Activated CD4-positive, alpha-beta T cell treated with anti-CD3 and anti-CD28 coated beads for 24 hours (primary cell): ENCODE measurements around the gene LAMC3.
"Not testable (repeated sequence)": the region's sequence is repeated elsewhere in the genome, so short reads cannot be mapped to it uniquely, and the experiment has no call there.

ENCODE experiments used
- DNase-seq, 2 donors: peaks; one replicate each; pipeline ENCODE4 v3.0.0-alpha.2; 2020; ENCODE audit warnings: low read depth in 2 of 2

LAMC3 gene

DNA sequence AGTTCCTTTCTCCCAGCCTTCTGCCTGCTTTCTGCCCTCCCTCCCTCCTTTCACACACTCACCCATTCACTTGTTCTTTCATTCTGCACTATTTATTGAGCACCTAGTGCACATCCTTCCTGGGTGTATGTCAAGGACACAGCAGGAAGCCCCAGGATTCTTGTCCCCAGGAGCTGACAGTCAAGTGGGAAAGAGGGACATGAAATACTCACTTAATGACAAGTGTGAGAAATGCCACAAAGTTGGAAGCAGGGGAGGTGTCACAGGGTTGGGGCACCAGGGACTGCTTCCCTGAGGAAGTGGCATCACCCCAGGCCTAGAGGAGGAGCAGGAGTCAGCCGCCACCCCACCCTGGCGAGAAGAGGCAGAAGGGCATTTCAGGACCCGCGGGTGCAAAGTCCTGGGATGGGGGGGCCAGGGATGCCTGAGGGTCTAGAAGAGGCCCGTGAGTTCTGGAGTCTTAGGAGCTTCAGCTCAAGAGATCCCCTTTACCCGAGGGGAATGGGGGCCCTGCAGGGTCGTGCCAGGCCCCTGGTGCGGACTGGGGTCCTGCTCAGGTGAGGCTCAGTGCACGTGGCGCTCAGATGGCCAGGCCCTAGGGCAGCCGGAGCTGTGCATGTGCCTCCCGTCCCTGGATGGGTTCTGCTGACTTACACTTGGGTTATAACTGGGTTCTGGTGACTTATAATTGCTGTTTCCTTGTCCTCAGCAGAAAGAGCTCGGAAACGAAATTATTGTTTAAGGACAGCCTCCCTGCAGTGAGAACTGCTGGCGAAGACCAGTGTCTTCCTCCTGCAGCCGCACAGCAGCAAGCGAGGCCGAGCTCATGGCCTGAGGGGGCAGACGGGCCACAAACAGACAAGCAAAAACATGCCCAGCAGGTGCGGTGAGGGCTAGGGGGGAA lies 16.9 kb upstream of the LAMC3 start:
- DNase-seq, result no peak

DNA sequence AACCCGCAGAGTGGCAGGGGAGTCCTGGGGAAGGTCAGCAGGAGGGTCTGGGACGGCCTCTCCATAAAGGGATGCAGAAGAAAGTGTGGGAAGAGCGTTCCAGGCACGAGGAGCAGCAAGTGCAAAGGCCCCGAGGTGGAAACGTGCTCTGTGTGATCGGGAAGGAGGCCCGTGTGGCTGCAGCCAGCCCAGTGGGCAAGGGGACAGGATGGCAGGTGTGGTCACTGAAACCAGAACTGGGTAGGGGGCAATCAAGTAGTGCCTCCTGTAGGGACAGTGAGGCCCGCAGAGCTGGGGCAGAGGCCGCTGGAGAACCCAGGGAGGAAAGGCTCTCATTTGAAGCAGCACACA lies 16.3 kb upstream of the LAMC3 start:
- no peak for DNase-seq

- DNase-seq, result no peak
Measured at GRCh38 chr9:130993303-130994030, 15.5 kb upstream of the LAMC3 start.

DNA sequence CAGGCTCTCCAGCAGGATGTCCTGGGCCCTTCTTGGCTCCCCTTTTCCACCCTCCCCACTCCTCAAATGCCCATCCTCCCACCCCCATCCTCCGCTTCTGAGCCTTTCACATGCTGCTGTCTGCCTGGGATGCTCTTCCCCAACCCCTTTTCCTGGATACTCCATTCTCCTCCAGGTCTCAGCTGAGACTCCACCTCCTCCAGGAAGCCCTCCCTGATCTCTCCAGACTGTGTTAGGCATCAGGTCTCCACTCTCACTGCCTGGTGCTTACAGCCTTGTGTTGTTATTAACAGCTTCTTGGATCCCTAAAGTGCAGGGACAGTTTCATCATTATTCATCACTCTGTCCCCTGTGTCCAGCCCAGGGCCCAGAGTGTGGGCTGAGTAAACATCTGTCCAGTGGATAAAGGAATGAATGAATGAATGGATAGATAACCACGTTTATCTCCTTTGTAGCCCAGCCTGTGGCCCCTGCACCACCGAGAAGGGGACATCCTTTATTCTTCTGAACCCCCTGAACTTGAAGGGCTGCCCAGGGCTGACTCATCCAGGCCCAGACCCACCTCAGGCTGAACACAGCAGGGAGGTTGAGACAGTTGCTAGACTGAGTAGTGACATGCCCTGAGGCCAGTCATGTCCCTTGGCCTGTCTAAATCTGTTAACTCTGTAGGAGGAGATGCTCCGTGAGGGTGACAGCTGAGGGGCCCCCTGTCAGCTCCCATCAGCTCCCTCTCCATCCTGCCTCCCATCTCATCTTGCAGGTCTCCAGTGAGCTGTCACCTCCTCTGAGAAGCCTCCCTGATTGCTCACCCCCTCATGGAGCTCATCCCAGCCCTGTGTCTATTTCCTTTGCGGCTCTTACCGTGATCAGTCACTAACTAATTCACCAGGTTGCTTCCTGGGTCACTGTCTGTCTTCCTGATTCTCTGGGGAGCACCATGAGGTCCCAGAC lies 14.6 kb upstream of the LAMC3 start:
- no peak for DNase-seq

- DNase-seq, result no peak
Measured at GRCh38 chr9:130995086-130996011, 13.6 kb upstream of the LAMC3 start.

DNA sequence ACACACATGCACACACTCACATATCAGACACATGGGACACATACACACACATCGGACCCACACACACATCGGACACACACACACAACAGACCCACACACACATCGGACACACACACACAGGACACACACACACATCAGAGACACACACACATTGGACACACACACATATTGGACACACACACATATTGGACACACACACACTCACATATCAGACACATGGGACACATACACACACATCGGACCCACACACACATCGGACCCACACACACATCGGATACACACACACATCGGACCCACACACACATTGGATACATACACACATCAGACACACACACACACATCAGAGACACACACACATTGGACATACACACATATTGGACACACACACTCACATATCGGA lies 12.8 kb upstream of the LAMC3 start:
- no peak for DNase-seq

- DNase-seq, result no peak
Measured at GRCh38 chr9:130996676-130997394, 12.1 kb upstream of the LAMC3 start.

- DNase-seq, result no peak
Measured at GRCh38 chr9:130997395-130997684, 11.6 kb upstream of the LAMC3 start.

DNA sequence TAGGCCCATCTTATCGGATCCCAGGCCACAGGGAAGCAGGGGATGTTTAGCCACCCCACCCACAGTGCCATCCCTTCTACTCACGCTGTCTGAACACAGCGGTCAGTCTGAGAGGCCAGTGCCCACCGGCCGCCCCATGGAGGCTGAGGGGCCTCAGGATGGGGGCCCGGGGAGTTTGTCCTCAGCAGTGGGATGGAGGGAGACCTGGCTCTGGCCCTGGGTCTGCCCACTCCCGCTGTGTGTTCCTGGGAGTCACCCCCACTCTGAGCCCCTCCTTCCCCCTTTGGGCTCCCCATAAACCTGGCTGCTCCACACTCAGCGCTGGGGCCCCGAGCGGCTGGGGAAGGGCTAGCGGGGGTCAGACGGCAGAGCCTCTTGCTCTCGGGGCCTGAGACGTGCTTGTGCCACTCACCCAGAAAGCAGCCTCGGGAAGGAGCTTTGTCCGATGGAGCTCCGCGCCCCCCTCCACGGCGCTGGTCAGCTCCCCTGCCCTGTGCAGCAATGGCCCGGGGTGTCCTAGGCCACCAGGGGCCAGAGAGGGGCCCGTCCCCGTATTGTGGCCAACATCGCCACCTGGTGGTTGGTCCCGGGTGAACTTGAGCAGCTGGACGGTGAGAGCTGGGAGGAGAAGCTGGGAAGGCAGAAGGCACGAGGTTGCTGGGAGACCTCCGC lies 10.9 kb upstream of the LAMC3 start:
- peak in 1 of 2 donors; percentile 49 for DNase-seq

- no peak for DNase-seq
Measured at GRCh38 chr9:130998597-130999244, 10.3 kb upstream of the LAMC3 start.

DNA sequence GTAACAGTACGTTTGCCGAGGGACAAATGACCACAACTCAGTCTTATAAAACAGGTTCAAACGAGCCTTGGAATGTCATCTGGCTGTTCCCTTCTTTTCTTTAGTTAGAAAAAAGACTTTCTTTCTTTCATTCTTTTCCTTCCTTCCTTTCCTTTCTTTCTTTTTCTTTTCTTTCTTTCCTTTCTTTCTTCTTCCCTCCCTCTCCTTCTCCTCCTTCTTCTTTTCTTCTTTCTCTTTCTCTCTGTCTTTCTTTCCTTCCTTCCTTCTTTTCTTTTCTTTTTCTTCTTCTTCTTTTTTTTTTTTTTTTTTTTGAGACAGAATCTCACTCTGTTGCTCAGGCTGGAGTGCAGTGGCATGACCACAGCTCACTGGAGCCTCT lies 9.7 kb upstream of the LAMC3 start:
- DNase-seq, result no peak

DNA sequence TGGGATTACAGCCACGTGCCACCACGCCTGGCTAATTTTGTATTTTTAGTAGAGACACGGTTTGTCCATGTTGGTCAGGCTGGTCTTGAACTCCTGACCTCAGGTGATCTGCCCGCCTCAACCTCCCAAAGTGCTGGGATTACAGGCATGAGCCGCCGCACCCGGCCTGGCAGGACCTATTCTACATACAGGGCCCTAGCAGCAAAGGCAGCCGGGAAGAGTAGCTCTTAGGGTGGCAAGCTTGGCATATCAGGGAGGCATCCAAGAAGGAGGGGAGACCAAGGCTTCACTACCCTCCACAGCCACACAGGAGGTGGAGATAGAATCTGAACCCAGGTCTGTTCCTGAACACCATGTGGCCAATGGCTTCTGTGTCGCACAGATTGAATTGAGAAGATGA lies 8.4 kb upstream of the LAMC3 start:
- not testable (repeated sequence) for DNase-seq

DNA sequence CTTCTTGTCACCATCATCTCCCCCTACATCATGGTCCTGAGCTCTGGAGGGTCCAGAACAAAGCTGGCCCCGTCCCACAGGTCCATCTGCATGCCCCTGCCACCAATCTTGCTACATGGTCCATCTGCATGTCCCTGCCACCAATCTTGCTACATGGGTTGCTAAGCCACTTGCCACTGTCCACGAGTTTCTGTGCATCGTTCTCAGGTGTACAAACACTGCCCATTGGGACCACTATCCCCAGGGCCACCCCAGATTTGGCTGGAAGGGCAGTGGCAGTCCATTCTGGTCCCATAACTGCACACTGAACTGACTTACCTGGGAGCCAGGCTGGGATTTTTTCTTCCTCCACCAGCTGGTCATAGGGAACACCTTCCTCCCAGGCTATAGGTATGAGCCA lies 8.0 kb upstream of the LAMC3 start:
- DNase-seq, result no peak

- DNase-seq, result no peak
Measured at GRCh38 chr9:131001990-131002389, 7.0 kb upstream of the LAMC3 start.

GRCh38 chr9:131006601-131007000 lies 2.4 kb upstream of the LAMC3 start:
- DNase-seq, result no peak

DNA sequence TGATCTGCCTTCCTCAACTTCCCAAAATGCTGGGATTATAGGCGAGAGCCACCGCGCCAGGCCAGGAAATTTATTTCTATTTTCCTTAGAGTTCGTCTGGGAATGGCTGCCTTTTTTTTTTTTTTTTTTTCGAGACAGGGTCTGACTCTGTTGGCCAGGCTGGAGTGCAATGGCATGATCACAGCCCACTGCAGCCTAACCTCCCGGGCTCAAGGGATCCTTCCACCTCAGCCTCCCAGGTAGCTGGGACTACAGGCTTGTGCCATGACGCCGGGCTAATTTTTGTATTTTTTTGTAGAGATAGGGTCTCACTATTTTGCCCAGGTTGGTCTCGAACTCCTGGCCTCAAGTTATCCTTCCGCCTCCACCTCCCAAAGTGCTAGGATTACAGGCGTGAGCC lies 888 bp upstream of the LAMC3 start:
- DNase-seq, result no peak

DNA sequence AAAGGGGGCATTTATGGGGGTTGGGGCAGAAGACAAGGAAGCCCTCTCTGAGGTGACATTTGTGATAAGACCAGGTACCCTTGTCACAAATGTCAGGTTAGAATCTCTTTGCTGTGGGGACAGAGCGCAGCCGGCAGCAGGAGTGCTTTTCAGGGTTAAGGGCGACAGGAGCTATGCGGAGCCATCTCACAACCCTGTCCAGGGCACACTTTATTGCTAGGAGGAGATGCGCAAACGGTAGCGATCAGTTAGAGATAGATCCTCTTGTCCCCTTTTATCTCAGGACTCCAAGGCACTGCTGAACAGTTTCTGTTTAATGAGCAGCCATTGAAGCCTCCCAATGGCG lies 438 bp upstream of the LAMC3 start:
- DNase-seq, result no peak

GRCh38 chr9:131010482-131011273 lies 1.7 kb downstream of the LAMC3 start:
- no peak for DNase-seq
